GM10266 (cell line): Measurements from ENCODE around the gene MED29.

ENCODE experiments used
- DNase-seq: peaks from one replicate; pipeline ENCODE4 v3.0.0; 2012; ENCODE audit errors: extremely low spot score
- TF ChIP-seq, protein P1 (sequence below): IDR thresholded peaks from 2 replicates; pipeline ENCODE4 v1.5.1; 2012; ENCODE audit warnings: mild to moderate bottlenecking, low read depth; ENCODE audit not compliant: control insufficient read depth, insufficient read depth; ENCODE audit errors: missing control alignments

MED29 gene

DNA sequence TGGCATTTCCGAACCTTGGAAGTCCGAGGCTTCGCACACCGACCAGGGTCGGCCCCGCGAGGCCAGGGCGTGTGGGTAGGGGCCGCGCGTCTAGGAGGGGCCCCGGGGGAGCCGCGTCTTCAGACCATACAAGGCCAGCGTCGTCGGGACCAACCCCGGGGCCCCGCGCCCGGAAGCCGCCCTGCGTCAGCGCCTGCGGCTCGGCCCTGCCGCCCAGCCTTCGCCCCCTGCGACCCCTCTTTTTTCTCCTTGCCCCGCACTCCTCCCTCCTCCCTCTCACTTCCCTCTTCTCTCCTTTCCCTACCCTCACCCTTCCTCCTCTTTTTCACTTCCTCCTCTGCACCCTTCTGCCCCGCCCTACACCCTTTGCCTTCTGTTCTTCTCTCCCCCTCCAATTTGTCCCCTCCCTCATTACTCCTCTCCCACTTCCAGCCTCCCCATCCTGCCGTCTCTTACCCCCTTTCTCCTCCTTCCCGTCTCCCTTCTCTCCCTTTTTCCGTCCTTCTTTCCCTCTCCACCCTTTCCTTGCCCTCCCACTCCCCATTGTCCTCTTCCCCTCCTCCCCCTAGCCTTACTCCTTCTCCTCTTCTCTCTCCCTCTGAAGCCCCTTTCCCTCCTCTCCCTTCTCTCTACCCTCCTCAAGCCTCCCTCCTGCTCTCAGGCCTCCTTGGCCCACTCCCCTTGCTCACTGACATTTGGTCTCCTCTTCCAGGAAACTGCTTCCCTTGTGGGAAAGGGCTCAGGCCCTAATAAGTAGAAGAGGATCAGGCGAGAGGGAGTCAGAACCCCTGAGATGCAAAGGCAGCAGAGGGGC lies 19.0 kb downstream of the MED29 start:
- peak; percentile 82 for DNase-seq
- TF ChIP-seq, protein P1, sequence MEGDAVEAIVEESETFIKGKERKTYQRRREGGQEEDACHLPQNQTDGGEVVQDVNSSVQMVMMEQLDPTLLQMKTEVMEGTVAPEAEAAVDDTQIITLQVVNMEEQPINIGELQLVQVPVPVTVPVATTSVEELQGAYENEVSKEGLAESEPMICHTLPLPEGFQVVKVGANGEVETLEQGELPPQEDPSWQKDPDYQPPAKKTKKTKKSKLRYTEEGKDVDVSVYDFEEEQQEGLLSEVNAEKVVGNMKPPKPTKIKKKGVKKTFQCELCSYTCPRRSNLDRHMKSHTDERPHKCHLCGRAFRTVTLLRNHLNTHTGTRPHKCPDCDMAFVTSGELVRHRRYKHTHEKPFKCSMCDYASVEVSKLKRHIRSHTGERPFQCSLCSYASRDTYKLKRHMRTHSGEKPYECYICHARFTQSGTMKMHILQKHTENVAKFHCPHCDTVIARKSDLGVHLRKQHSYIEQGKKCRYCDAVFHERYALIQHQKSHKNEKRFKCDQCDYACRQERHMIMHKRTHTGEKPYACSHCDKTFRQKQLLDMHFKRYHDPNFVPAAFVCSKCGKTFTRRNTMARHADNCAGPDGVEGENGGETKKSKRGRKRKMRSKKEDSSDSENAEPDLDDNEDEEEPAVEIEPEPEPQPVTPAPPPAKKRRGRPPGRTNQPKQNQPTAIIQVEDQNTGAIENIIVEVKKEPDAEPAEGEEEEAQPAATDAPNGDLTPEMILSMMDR, result no peak

DNA sequence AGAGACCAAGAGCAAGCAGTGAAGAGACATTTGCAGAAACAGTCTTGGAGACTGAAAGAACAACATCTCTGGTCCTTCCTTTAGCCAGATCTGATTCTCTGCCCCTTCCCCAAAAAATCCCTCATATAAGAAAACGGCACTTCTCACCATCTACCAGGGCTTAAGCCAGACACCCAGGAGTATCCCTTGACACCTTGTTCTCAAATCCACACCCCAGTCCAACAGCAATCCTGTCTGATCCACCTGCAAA lies 19.6 kb downstream of the MED29 start:
- no peak for DNase-seq

GRCh38 chr19:39411081-39411831 lies 20.1 kb downstream of the MED29 start:
- no peak for DNase-seq

More for the DNA sequence above, 19.6 kb downstream of the MED29 start:
- TF ChIP-seq, protein P1, result no peak

GRCh38 chr19:39411832-39412099 lies 20.6 kb downstream of the MED29 start:
- DNase-seq, result peak; percentile 81
- TF ChIP-seq, protein P1, result peak; percentile 89

More at GRCh38 chr19:39411081-39411831, 20.1 kb downstream of the MED29 start:
- TF ChIP-seq, protein P1, result no peak

DNA sequence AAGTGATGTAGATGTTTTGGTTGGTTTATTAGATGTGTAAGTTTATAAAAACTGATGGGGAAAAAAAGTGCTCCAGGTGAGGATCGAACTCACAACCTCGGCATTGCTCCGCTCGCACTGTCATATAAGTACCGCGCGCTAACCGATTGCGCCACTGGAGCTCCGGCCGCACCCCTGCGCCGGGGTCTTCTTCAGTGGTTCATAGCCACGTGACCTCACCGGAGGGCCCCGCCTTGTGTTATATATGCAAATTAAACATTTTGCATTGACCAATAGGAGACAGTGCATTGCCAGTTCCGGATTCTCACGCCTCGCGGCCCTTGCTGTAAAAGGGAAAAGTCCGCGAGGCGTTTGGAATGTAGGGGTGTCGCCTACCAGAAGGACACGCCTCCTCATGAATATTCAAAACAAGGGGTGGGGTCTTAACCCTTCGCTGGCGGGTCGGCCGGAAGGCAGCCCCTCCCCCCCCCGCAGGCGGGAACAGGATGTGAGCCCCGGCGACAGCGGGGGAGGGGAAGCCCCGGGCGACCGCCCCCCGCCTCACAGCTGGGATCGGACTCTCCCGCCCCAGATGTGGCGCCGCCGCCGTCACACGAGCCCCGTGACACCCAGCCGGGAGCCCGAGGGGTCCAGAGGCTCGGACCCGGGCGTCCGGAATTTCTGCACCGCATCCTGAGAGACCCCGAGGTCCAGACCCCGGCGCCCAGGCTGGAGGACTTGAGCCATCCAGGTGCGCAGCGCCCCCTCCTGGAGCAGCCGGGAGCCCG lies 21.1 kb downstream of the MED29 start, which contains the start of gene PLEKHG2:
PLEKHG2 (plus strand) TSS at position 570 of the 767 bp plus-strand sequence. CDS start 1,418 bp downstream, outside the sequence.
- TF ChIP-seq, protein P1, result peak; percentile 85
- DNase-seq, result peak; percentile 99

GRCh38 chr19:39412867-39413271 lies 21.7 kb downstream of the MED29 start:
- TF ChIP-seq, protein P1, result no peak
- no peak for DNase-seq

DNA sequence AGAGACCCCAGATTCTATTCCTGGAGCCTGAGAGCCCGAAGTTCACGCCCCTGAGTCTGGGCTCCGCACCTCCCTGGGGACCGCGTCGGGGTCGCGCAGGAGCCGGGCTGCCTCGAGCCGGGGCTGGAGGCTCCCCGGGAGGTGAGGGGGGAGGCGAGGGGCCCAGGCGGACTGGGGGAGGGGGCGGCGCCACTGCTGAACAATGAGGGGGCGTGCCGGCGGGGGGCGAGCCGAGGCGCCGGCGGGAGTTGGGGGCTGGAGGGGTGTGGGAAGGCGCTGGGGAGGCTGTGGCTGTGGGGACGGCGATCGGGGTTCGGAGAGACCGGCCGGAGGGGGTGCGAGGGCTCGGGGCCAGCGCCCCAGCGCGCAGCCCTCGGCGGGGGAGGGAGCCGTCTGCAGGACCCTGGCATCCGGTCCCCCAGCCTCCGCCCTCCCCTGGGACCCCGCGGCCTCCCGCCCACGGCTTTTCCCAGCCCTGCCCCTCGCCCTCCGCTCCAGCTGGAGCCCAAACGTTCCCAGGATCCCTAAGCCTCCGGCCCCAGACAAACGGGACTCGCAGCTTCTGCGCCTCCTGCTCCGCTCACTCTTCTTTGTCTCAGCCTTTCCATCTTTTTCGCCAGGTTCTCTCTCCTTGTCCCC lies 22.2 kb downstream of the MED29 start:
- TF ChIP-seq, protein P1, result no peak
- no peak for DNase-seq
